OCI-LY3 (cell line): ENCODE data around the gene IL1A.

Experiments
- H2AFZ ChIP-seq: fragments of 200-600, 300-600 bp; shearing (Covaris generic); 2 replicates; pipeline ENCODE4 v1.6.0; 2014; ENCODE audit warnings: antibody characterized with exemption, low read depth, low read length
- H3K27ac ChIP-seq: fragments of 200-600, 300-600 bp; sonication (generic); 2 replicates; pipeline ENCODE4 v1.5.1; 2014; ENCODE audit warnings: mild to moderate bottlenecking, low read length, moderate library complexity, mixed read lengths
- H3K27me3 ChIP-seq: fragments of 200-600, 300-600 bp; sonication (generic); 2 replicates; pipeline ENCODE4 v1.6.1; 2014; ENCODE audit warnings: low read depth, low read length, mixed read lengths
- H3K36me3 ChIP-seq: fragments of 200-600, 300-600 bp; sonication (generic); replicated peaks from 2 replicates; pipeline ENCODE3; 2014; ENCODE audit warnings: low read depth, low read length, mixed read lengths
- H3K4me1 ChIP-seq: fragments of 300-600, 200-600 bp; sonication (generic); 2 replicates; pipeline ENCODE4 v1.6.1; 2014; ENCODE audit warnings: low read length, mixed read lengths
- H3K4me2 ChIP-seq: fragments of 200-600, 300-600 bp; sonication (generic); 2 replicates; pipeline ENCODE4 v1.6.1; 2014; ENCODE audit warnings: low read length, mixed read lengths
- H3K4me3 ChIP-seq: fragments of 300-600, 200-600 bp; sonication (generic); 2 replicates; pipeline ENCODE4 v1.5.1; 2014; ENCODE audit warnings: antibody characterized with exemption, mild to moderate bottlenecking, low read length, moderate library complexity
- H3K79me2 ChIP-seq: fragments of 300-600, 200-600 bp; shearing (Covaris generic); 2 replicates; pipeline ENCODE4 v1.6.1; 2014; ENCODE audit warnings: mild to moderate bottlenecking, low read length, mixed read lengths
- H3K9ac ChIP-seq: fragments of 300-600, 200-600 bp; shearing (Covaris generic); 2 replicates; pipeline ENCODE4 v1.6.0; 2014; ENCODE audit warnings: mild to moderate bottlenecking, low read length, moderate library complexity
- H3K9me3 ChIP-seq: fragments of 200-600, 300-600 bp; shearing (Covaris generic); 2 replicates; pipeline ENCODE4 v1.6.1; 2014; ENCODE audit warnings: low read length, mixed read lengths; ENCODE audit not compliant: insufficient read depth
- H4K20me1 ChIP-seq: fragments of 200-600, 300-600 bp; sonication (generic); 2 replicates; pipeline ENCODE4 v1.6.1; 2016; ENCODE audit warnings: low read length, mixed read lengths; ENCODE audit not compliant: insufficient read depth
- CTCF ChIP-seq: fragments of 200-600, 300-600 bp; sonication (generic); IDR thresholded peaks from 2 replicates; pipeline ENCODE4 v1.5.1; 2014; ENCODE audit warnings: antibody characterized with exemption, low read length, low read depth
- EZH2phosphoT487 ChIP-seq: fragments of 200-600 bp; shearing (Covaris generic); IDR thresholded peaks from 2 replicates; pipeline ENCODE4 v1.6.1; 2018; ENCODE audit warnings: antibody characterized with exemption, mixed run types, low read depth

IL1A gene

GRCh38 chr2:112749755-112750559 is 34.3 kb downstream of the IL1A start:
- peaks cover 5% of the 10 kb centered on the region; the same call in 1 of the 2 replicates for H3K79me2 ChIP-seq
- no peak overlapping the region for H3K9ac ChIP-seq
- H4K20me1 ChIP-seq, result 0 out of 2 replicates have a peak, but pooled peaks cover 4% of the 10 kb centered on the region
- no peak overlapping the region for H3K4me2 ChIP-seq
- H2AFZ ChIP-seq, result no peak overlapping the region
- no peaks in the 10 kb centered on the region for H3K27me3 ChIP-seq
- no peak overlapping the region for H3K4me3 ChIP-seq
- TF ChIP-seq CTCF, result peak; percentile 93
- TF ChIP-seq EZH2phosphoT487, result no peak
- no peak overlapping the region for H3K27ac ChIP-seq
- H3K4me1 ChIP-seq, result no peaks in the 10 kb centered on the region
- H3K36me3 ChIP-seq, result peaks cover 54% of the 10 kb centered on the region
- no peaks in the 10 kb centered on the region for H3K9me3 ChIP-seq

GRCh38 chr2:112740527-112740926 is 43.8 kb downstream of the IL1A start:
- TF ChIP-seq CTCF (no peak), EZH2phosphoT487 (no peak)
- Histone ChIP-seq H3K4me3 (no peak overlapping the region), H3K9me3 (no peaks in the 10 kb centered on the region), H3K79me2 (no peaks in the 10 kb centered on the region), H3K36me3 (peaks cover 56% of the 10 kb centered on the region), H4K20me1 (no peaks in the 10 kb centered on the region), H3K9ac (no peak overlapping the region), H3K4me1 (no peaks in the 10 kb centered on the region), H3K27me3 (no peaks in the 10 kb centered on the region), H2AFZ (no peak overlapping the region), H3K27ac (no peak overlapping the region), H3K4me2 (no peak overlapping the region)

- Histone ChIP-seq H3K4me3 (no peak overlapping the region), H4K20me1 (no peaks in the 10 kb centered on the region), H3K27me3 (no peaks in the 10 kb centered on the region), H2AFZ (no peak overlapping the region), H3K9ac (no peak overlapping the region), H3K4me2 (no peak overlapping the region), H3K79me2 (no peaks in the 10 kb centered on the region), H3K4me1 (no peaks in the 10 kb centered on the region), H3K36me3 (peaks cover 46% of the 10 kb centered on the region), H3K9me3 (no peaks in the 10 kb centered on the region), H3K27ac (no peak overlapping the region)
- no peak for TF ChIP-seq CTCF
- TF ChIP-seq EZH2phosphoT487, result no peak
Observed at GRCh38 chr2:112737542-112738232, 46.6 kb downstream of the IL1A start.

- H3K9me3 ChIP-seq, result no peaks in the 10 kb centered on the region
- no peak overlapping the region for H3K9ac ChIP-seq
- no peak for TF ChIP-seq EZH2phosphoT487
- TF ChIP-seq CTCF, result no peak
- H3K36me3 ChIP-seq, result peaks cover 15% of the 10 kb centered on the region
- no peaks in the 10 kb centered on the region for H3K4me1 ChIP-seq
- no peak overlapping the region for H2AFZ ChIP-seq
- H3K4me2 ChIP-seq, result no peak overlapping the region
- no peaks in the 10 kb centered on the region for H3K27me3 ChIP-seq
- no peaks in the 10 kb centered on the region for H4K20me1 ChIP-seq
- H3K79me2 ChIP-seq, result no peaks in the 10 kb centered on the region
- no peak overlapping the region for H3K27ac ChIP-seq
- no peak overlapping the region for H3K4me3 ChIP-seq
Observed at GRCh38 chr2:112733871-112734270, 50.4 kb downstream of the IL1A start.
